Measurements from ENCODE around the gene GJD3. TPM values are rescaled to one million over a fixed set of nuclear protein-coding genes. Genes with fewer than 3 reads are reported as not detected.

GJD3 gene
- 0.77 and 4.5 TPM in 2 replicates for total RNA-seq

GRCh38 chr17:40364121-40364861 lies at the start of gene GJD3:
Gene GJD3, minus strand, starts transcription at chr17:40364737. Its CDS starts 922 bp downstream, at chr17:40363815.

Other genes with a start within 250 kb of the GJD3 start
- gene MSL1, start 242.8 kb downstream of the GJD3 start, total RNA-seq = 35.2 and 38.9 TPM in 2 replicates
- 22.6 and 34.3 TPM in 2 replicates for gene CASC3, start 224.2 kb downstream of the GJD3 start, total RNA-seq
- gene RAPGEFL1, start 187.3 kb downstream of the GJD3 start, total RNA-seq = 0.77 and 0.85 TPM in 2 replicates
- 6.5 and 7.1 TPM in 2 replicates for gene WIPF2, start 145.4 kb downstream of the GJD3 start, total RNA-seq
- gene CDC6, start 76.9 kb downstream of the GJD3 start, total RNA-seq = 3.7 and 48.1 TPM in 2 replicates
- gene RARA, start 55.6 kb downstream of the GJD3 start, total RNA-seq = 6.2 and 7.7 TPM in 2 replicates
- 17.5 and 163 TPM in 2 replicates for gene TOP2A, start 53.2 kb upstream of the GJD3 start, total RNA-seq
- gene IGFBP4, start 78.7 kb upstream of the GJD3 start, total RNA-seq = 222 and 518 TPM in 2 replicates
- gene TNS4, start 136.9 kb upstream of the GJD3 start, total RNA-seq = not detected in 2 replicates
- under 0.01 and 0.28 TPM in 2 replicates for gene CCR7, start 200.7 kb upstream of the GJD3 start, total RNA-seq

Measured in regular cardiac myocyte (primary cell).